HG02610 (cell line): Measurements from ENCODE around the gene DPPA3.
"Not testable (repeated sequence)": the region's sequence is repeated elsewhere in the genome, so short reads cannot be mapped to it uniquely, and the experiment has no call there.

ENCODE experiments used
- ATAC-seq: cut with Tn5 transposase; IDR thresholded peaks from one replicate; pipeline ENCODE4 v1.9.1; 2021; ENCODE audit warnings: mild to moderate bottlenecking, moderate library complexity; ENCODE audit not compliant: unreplicated experiment

Gene DPPA3

GRCh38 chr12:7711133-7711532 lies at the start of gene DPPA3:
DPPA3 (plus strand) TSS chr12:7711433; CDS start chr12:7711571, 138 bp downstream.
- ATAC-seq, result no peak

GRCh38 chr12:7661741-7662140 lies 49.5 kb upstream of the DPPA3 start:
- ATAC-seq, result no peak

GRCh38 chr12:7666595-7666994 lies 44.6 kb upstream of the DPPA3 start:
- ATAC-seq, result no peak

- ATAC-seq, result no peak
These were observed 44.1 kb upstream of the DPPA3 start for GRCh38 chr12:7667125-7667524.

- no peak for ATAC-seq
These were observed 43.1 kb upstream of the DPPA3 start for GRCh38 chr12:7668171-7668570.

GRCh38 chr12:7675455-7675854 lies 35.8 kb upstream of the DPPA3 start:
- ATAC-seq, result not testable (repeated sequence)

- not testable (repeated sequence) for ATAC-seq
These were observed 33.8 kb upstream of the DPPA3 start for GRCh38 chr12:7677432-7677888.

GRCh38 chr12:7678744-7679143 lies 32.5 kb upstream of the DPPA3 start:
- no peak for ATAC-seq

- ATAC-seq, result no peak
These were observed 31.8 kb upstream of the DPPA3 start for GRCh38 chr12:7679251-7680045.

- ATAC-seq, result no peak
These were observed 29.7 kb upstream of the DPPA3 start for GRCh38 chr12:7681535-7681934.

GRCh38 chr12:7693793-7694192 lies 17.4 kb upstream of the DPPA3 start:
- ATAC-seq, result no peak

GRCh38 chr12:7694556-7695236 lies 16.5 kb upstream of the DPPA3 start:
- no peak for ATAC-seq

GRCh38 chr12:7695237-7695560 lies 16.0 kb upstream of the DPPA3 start:
- no peak for ATAC-seq

- no peak for ATAC-seq
These were observed 15.6 kb upstream of the DPPA3 start, which contains the start of gene GDF3 for GRCh38 chr12:7695566-7696197. GDF3 (minus strand) TSS chr12:7695775; CDS start chr12:7695728, 47 bp downstream.

- no peak for ATAC-seq
These were observed 5.4 kb upstream of the DPPA3 start for GRCh38 chr12:7705846-7706245.

GRCh38 chr12:7709969-7710675 lies 1.1 kb upstream of the DPPA3 start:
- ATAC-seq, result no peak

- no peak for ATAC-seq
These were observed 1.7 kb downstream of the DPPA3 start for GRCh38 chr12:7712841-7713442.

- ATAC-seq, result no peak
These were observed 5.1 kb downstream of the DPPA3 start for GRCh38 chr12:7716381-7716780.

- ATAC-seq, result no peak
These were observed 8.9 kb downstream of the DPPA3 start for GRCh38 chr12:7719946-7720730.

GRCh38 chr12:7723926-7724325 lies 12.7 kb downstream of the DPPA3 start:
- ATAC-seq, result no peak
